H1 (cell line): Measurements from ENCODE around the gene AP2A2. TPM values are rescaled to one million over a fixed set of nuclear protein-coding genes. Genes with fewer than 3 reads are reported as not detected.

ENCODE experiments used
- CTCF ChIA-PET: fragments of 300-600 bp; sonication (Branson Sonifier 250); formaldehyde crosslinking; loops from one replicate; lab custom pipeline; 2021; ENCODE audit not compliant: partially characterized antibody; lab: Charles Lee
- POLR2A ChIA-PET: fragments of 300-600 bp; sonication (Branson Sonifier 250); formaldehyde crosslinking; loops from one replicate; lab custom pipeline; 2021; ENCODE audit warnings: inconsistent platforms; ENCODE audit not compliant: partially characterized antibody; lab: Charles Lee
- DNase-seq, 2 experiments: peaks; one replicate each; pipeline versions ENCODE4 v3.0.0 to v3.0.0-alpha.2; 2010 to 2022; ENCODE audit warnings: low spot score in 2 of 2, low read depth in 1 of 2, mixed read lengths in 1 of 2
- FAIRE-seq: peaks from 2 replicates; lab custom pipeline; 2011; peaks lifted over from hg19 to GRCh38; lab: Jason Lieb, UNC
- H2AFZ ChIP-seq: 2 replicates; pipeline ENCODE4 v1.8.1; 2012; ENCODE audit warnings: low read length, inconsistent platforms
- H2AK5ac ChIP-seq: 2 replicates; pipeline ENCODE4 v1.6.1; 2013; ENCODE audit warnings: low read depth, low read length
- H2BK120ac ChIP-seq: replicated peaks from 2 replicates; pipeline ENCODE3; 2013; ENCODE audit warnings: low read depth, low read length, inconsistent platforms
- H2BK12ac ChIP-seq: 2 replicates; pipeline ENCODE4 v1.6.1; 2013; ENCODE audit warnings: low read depth, low read length
- H2BK15ac ChIP-seq: 2 replicates; pipeline ENCODE4 v1.6.1; 2013; ENCODE audit warnings: low read length
- H2BK20ac ChIP-seq: 2 replicates; pipeline ENCODE4 v1.6.1; 2013; ENCODE audit warnings: low read length
- H2BK5ac ChIP-seq: 2 replicates; pipeline ENCODE4 v1.6.1; 2013; ENCODE audit warnings: low read depth, low read length
- H3K14ac ChIP-seq: 2 replicates; pipeline ENCODE4 v1.6.1; 2013; ENCODE audit warnings: inconsistent platforms; ENCODE audit not compliant: insufficient read length
- H3K18ac ChIP-seq: 2 replicates; pipeline ENCODE4 v1.6.1; 2013; ENCODE audit warnings: low read length; ENCODE audit errors: extremely low read depth
- H3K23ac ChIP-seq: 2 replicates; pipeline ENCODE4 v1.6.1; 2013; ENCODE audit warnings: inconsistent platforms; ENCODE audit not compliant: insufficient read length
- H3K23me2 ChIP-seq: 2 replicates; pipeline ENCODE4 v1.6.1; 2013; ENCODE audit warnings: low read depth, low read length
- H3K27ac ChIP-seq: 2 replicates; pipeline ENCODE4 v1.6.1; 2011; ENCODE audit warnings: low read depth, low read length, inconsistent platforms
- H3K27me3 ChIP-seq, 4 experiments: replicated peaks in 1 of 4; 1 replicate in 1 of 4; 2 replicates in 3 of 4; pipeline versions ENCODE4 v1.6.1 to v1.8.1; 2011 to 2013; ENCODE audit warnings: low read length in 3 of 4, mild to moderate bottlenecking in 3 of 4, inconsistent platforms in 2 of 4, mixed read lengths in 2 of 4, moderate library complexity in 1 of 4; ENCODE audit not compliant: control insufficient read depth in 3 of 4, insufficient read depth in 3 of 4; ENCODE audit errors: extremely low read depth in 1 of 4
- H3K36me3 ChIP-seq, 4 experiments: 2 replicates each; pipeline versions ENCODE4 v1.6.1 to v1.8.1; 2011 to 2013; ENCODE audit warnings: mild to moderate bottlenecking in 4 of 4, low read length in 3 of 4, moderate library complexity in 2 of 4, control low read depth in 1 of 4, inconsistent platforms in 1 of 4; ENCODE audit not compliant: insufficient read depth in 4 of 4, control insufficient read depth in 2 of 4
- H3K4ac ChIP-seq: replicated peaks from 2 replicates; pipeline ENCODE3; 2013; ENCODE audit warnings: low read length, low read depth, mixed read lengths, inconsistent platforms; ENCODE audit not compliant: insufficient read length
- H3K4me1 ChIP-seq, 4 experiments: replicated peaks in 1 of 4; 1 replicate in 1 of 4; 2 replicates in 3 of 4; pipeline versions ENCODE4 v1.6.1 to v1.8.1; 2011 to 2013; ENCODE audit warnings: low read length in 3 of 4, inconsistent platforms in 2 of 4, mixed read lengths in 1 of 4; ENCODE audit not compliant: insufficient read depth in 4 of 4, control insufficient read depth in 3 of 4
- H3K4me2 ChIP-seq, 2 experiments: 2 replicates each; pipeline versions ENCODE4 v1.6.1 to v1.8.1; 2011 to 2013; ENCODE audit warnings: low read depth in 2 of 2, low read length in 2 of 2, control low read depth in 1 of 2, inconsistent platforms in 1 of 2, mild to moderate bottlenecking in 1 of 2; ENCODE audit not compliant: insufficient read depth in 1 of 2
- H3K4me3 ChIP-seq, 4 experiments: fragments of 200-600, 300-600 bp in 1 of 4; sonication (generic), shearing (Covaris generic), sonication (Bioruptor Twin) in 1 of 4; 2 replicates each; pipeline versions ENCODE4 v1.5.1 to v1.8.1; 2011 to 2016; ENCODE audit warnings: low read length in 4 of 4, low read depth in 3 of 4, control low read depth in 2 of 4, inconsistent platforms in 2 of 4, mild to moderate bottlenecking in 2 of 4, mixed read lengths in 1 of 4, moderate library complexity in 1 of 4; ENCODE audit not compliant: insufficient read depth in 2 of 4; ENCODE audit errors: extremely low read depth in 1 of 4
- H3K56ac ChIP-seq: replicated peaks from 2 replicates; pipeline ENCODE3; 2013; ENCODE audit warnings: low read depth, mild to moderate bottlenecking, mixed read lengths, low read length, inconsistent platforms; ENCODE audit not compliant: insufficient read length
- H3K79me1 ChIP-seq: 2 replicates; pipeline ENCODE4 v1.6.1; 2013; ENCODE audit warnings: low read depth, low read length, control low read depth
- H3K79me2 ChIP-seq, 2 experiments: 2 replicates each; pipeline versions ENCODE4 v1.6.1 to v1.8.1; 2012 to 2013; ENCODE audit warnings: low read length in 2 of 2, mild to moderate bottlenecking in 2 of 2, inconsistent platforms in 1 of 2; ENCODE audit not compliant: insufficient read depth in 2 of 2, control insufficient read depth in 1 of 2
- H3K9ac ChIP-seq, 4 experiments: replicated peaks in 1 of 4; 1 replicate in 1 of 4; 2 replicates in 3 of 4; pipeline versions ENCODE4 v1.6.1 to v1.8.1; 2011 to 2013; ENCODE audit warnings: low read depth in 3 of 4, low read length in 3 of 4, control low read depth in 2 of 4, mild to moderate bottlenecking in 2 of 4, moderate library complexity in 2 of 4, inconsistent platforms in 1 of 4; ENCODE audit errors: extremely low read depth in 1 of 4
- H3K9me3 ChIP-seq, 2 experiments: 2 replicates each; pipeline versions ENCODE4 v1.6.1 to v1.8.1; 2012 to 2013; ENCODE audit warnings: mild to moderate bottlenecking in 2 of 2, moderate library complexity in 2 of 2, control low read depth in 1 of 2, inconsistent platforms in 1 of 2, low read depth in 1 of 2, low read length in 1 of 2, mixed read lengths in 1 of 2; ENCODE audit not compliant: insufficient read depth in 2 of 2
- H4K20me1 ChIP-seq, 2 experiments: replicated peaks in 1 of 2; 2 replicates each; pipeline versions ENCODE3 to v1.8.1; 2011 to 2013; ENCODE audit warnings: inconsistent platforms in 2 of 2, low read length in 2 of 2, mild to moderate bottlenecking in 1 of 2; ENCODE audit not compliant: insufficient read depth in 2 of 2, control insufficient read depth in 1 of 2
- H4K5ac ChIP-seq: 2 replicates; pipeline ENCODE4 v1.6.1; 2013; ENCODE audit warnings: low read length, low read depth, mixed read lengths, inconsistent platforms; ENCODE audit not compliant: insufficient read length
- H4K8ac ChIP-seq: 2 replicates; pipeline ENCODE4 v1.8.0; 2013; ENCODE audit warnings: mild to moderate bottlenecking, moderate library complexity, low read length, inconsistent platforms; ENCODE audit not compliant: insufficient read depth; ENCODE audit errors: extremely low read depth
- H4K91ac ChIP-seq: replicated peaks from 2 replicates; pipeline ENCODE3; 2013; ENCODE audit warnings: low read length, mixed read lengths, inconsistent platforms; ENCODE audit not compliant: insufficient read length
- ASH2L ChIP-seq: fragments of 200-600, 300-600 bp; sonication (generic); IDR thresholded peaks from one replicate; pipeline ENCODE4 v1.7.1; 2017; ENCODE audit warnings: low read length
- CEBPB ChIP-seq: IDR thresholded peaks from 2 replicates; pipeline ENCODE4 v1.6.1; 2012; ENCODE audit warnings: low read depth, low read length
- E2F6 ChIP-seq: IDR thresholded peaks from 2 replicates; pipeline ENCODE4 v1.6.1; 2012; ENCODE audit warnings: inconsistent platforms
- FOSL1 ChIP-seq: IDR thresholded peaks from 2 replicates; pipeline ENCODE4 v1.6.1; 2011; ENCODE audit warnings: mild to moderate bottlenecking, low read depth, low read length, moderate library complexity; ENCODE audit not compliant: insufficient read depth
- HDAC6 ChIP-seq: IDR thresholded peaks from one replicate; pipeline ENCODE4 v1.7.1; 2012; ENCODE audit warnings: low read depth, mild to moderate bottlenecking, inconsistent platforms, low read length, moderate library complexity
- JUN ChIP-seq: IDR thresholded peaks from 2 replicates; pipeline ENCODE4 v1.6.1; 2011; ENCODE audit warnings: low read depth, mild to moderate bottlenecking, improper control_type of control experiment, low read length
- MAX ChIP-seq: IDR thresholded peaks from 2 replicates; pipeline ENCODE4 v1.6.1; 2012; ENCODE audit warnings: inconsistent platforms
- POLR2AphosphoS5 ChIP-seq: IDR thresholded peaks from 2 replicates; pipeline ENCODE4 v1.6.1; 2011; ENCODE audit warnings: low read depth, low read length
- RBBP5 ChIP-seq: IDR thresholded peaks from 2 replicates; pipeline ENCODE4 v1.7.1; 2012; ENCODE audit warnings: low read depth, mild to moderate bottlenecking, inconsistent platforms, low read length, moderate library complexity, borderline replicate concordance
- RNF2 ChIP-seq: fragments of 200-900, 300-1000 bp; sonication (generic); IDR thresholded peaks from 2 replicates; pipeline ENCODE4 v1.7.1; 2016; ENCODE audit warnings: borderline replicate concordance, low read depth, mild to moderate bottlenecking, antibody characterized with exemption, low read length; ENCODE audit not compliant: poor library complexity, severe bottlenecking; ENCODE audit errors: missing control alignments
- SIRT6 ChIP-seq: IDR thresholded peaks from one replicate; pipeline ENCODE4 v1.7.1; 2012; ENCODE audit warnings: low read length, inconsistent platforms
- SP4 ChIP-seq: IDR thresholded peaks from 2 replicates; pipeline ENCODE4 v1.6.1; 2012; ENCODE audit warnings: low read length, inconsistent platforms
- TAF7 ChIP-seq: optimal IDR thresholded peaks from 2 replicates; pipeline ENCODE3; 2011; ENCODE audit warnings: low read depth, mild to moderate bottlenecking, inconsistent platforms, low read length, moderate library complexity, borderline replicate concordance
- TCF12 ChIP-seq: IDR thresholded peaks from 2 replicates; pipeline ENCODE4 v1.6.1; 2011; ENCODE audit warnings: low read depth, mild to moderate bottlenecking, low read length
- WGBS, 2 experiments: shearing (Covaris generic) in 1 of 2; methylation state at CpG; one replicate each; pipeline versions ENCODE4 v1.1.6 to v1.1.7; 2013 to 2015; ENCODE audit warnings: low lambda C conversion rate in 2 of 2, mixed read lengths in 2 of 2, inconsistent platforms in 1 of 2, low coverage in 1 of 2, missing lambda C conversion rate in 1 of 2; ENCODE audit not compliant: insufficient replicate concordance in 2 of 2, insufficient coverage in 1 of 2, insufficient read length in 1 of 2; ENCODE audit errors: extremely low coverage in 1 of 2, missing lambda C conversion rate in 1 of 2; 5-methylcytosine and 5-hydroxymethylcytosine counted together
- polyA plus RNA-seq, 7 experiments: library from polyadenylated mRNA; depleted of rRNA in 3 of 7; stranded (reverse) in 5 of 7; unstranded in 2 of 7; fragments of >200 nt in 5 of 7; fragments of 200-250 nt in 2 of 7; gene quantifications; 1 replicate in 5 of 7; 2 replicates in 1 of 7; 4 replicates in 1 of 7; pipeline versions ENCODE4 v1.2.1 to v1.2.3, GENCODE V29; 2011 to 2013; ENCODE audit warnings: missing spikeins in 2 of 7, mixed read lengths in 2 of 7
- total RNA-seq: library from RNA; stranded (reverse); fragmentation: NEBNext Ultra II Directional; extraction: Animal tissue kit (Norgen Biotek cat#: 25700); gene quantifications from 2 replicates; pipeline ENCODE4 v1.2.1, GENCODE V29; 2021

The AP2A2 gene
- total and polyA plus RNA-seq, 2 of the 8 experiments (the other 6 are each of a cell fraction or from before 2014, with no cell fraction given): 50.0 to 65.0 TPM

GRCh38 chr11:886568-886967 is 39.1 kb upstream of the AP2A2 start:
- ChIA-PET POLR2A (interaction anchor here (0.6 to 1.4 kb wide), 8 partner anchors 8 to 68 kb away, joined by 3 to 4 read pairs (median 3); partner anchors contain the start of gene PNPLA2), CTCF (interaction anchor here (1.8 to 4.9 kb wide), 5 partner anchors 9 to 165 kb away, joined by 4 to 25 read pairs (median 8); no protein-coding TSS in a partner anchor)
- peaks cover 3 to 20% of the 10 kb centered on the region in 2 experiments for H4K20me1 ChIP-seq
- H3K4me2 ChIP-seq: no peak overlapping the region
- no peak overlapping the region for H4K91ac ChIP-seq
- peaks cover 2 to 12% (median 7%) of the 10 kb centered on the region in 4 experiments; a peak in 4 of 8 replicates for H3K36me3 ChIP-seq
- no peak overlapping the region for H2BK5ac ChIP-seq
- no peak overlapping the region for H3K23ac ChIP-seq
- no peaks in the 10 kb centered on the region for H3K9me3 ChIP-seq
- no peak overlapping the region for H3K18ac ChIP-seq
- no peak overlapping the region for H3K14ac ChIP-seq
- no peaks in the 10 kb centered on the region for H3K27me3 ChIP-seq
- no peaks in the 10 kb centered on the region for H3K79me2 ChIP-seq
- no peak overlapping the region for H2BK20ac ChIP-seq
- FAIRE-seq (no peak), DNase-seq (no peak)
- no peak overlapping the region for H4K5ac ChIP-seq
- peaks cover 0 to 5% (median 1%) of the 10 kb centered on the region in 4 experiments; a peak in 2 of 7 replicates for H3K4me1 ChIP-seq
- H4K8ac ChIP-seq: peak overlapping the region; percentile 79; the same call in 1 of the 2 replicates
- H2BK120ac ChIP-seq: no peak overlapping the region
- no peak overlapping the region for H2BK12ac ChIP-seq
- 97% methylated on average over 15 of the region's 17 CpGs; no CpG with 5 or more reads in 1 of the 2 experiments for WGBS, 2 experiments
- no peak overlapping the region for H3K27ac ChIP-seq
- no peaks in the 10 kb centered on the region for H3K23me2 ChIP-seq
- H3K9ac ChIP-seq: no peak overlapping the region
- no peak overlapping the region for H3K4me3 ChIP-seq
- no peak overlapping the region for H3K56ac ChIP-seq
- H2AK5ac ChIP-seq: no peak overlapping the region
- no peaks in the 10 kb centered on the region for H3K79me1 ChIP-seq
- no peak overlapping the region for H2BK15ac ChIP-seq
- no peak overlapping the region for H2AFZ ChIP-seq
- H3K4ac ChIP-seq: no peak overlapping the region
- no peak for TF ChIP-seq SP4
- no peak for TF ChIP-seq E2F6
- no peak for TF ChIP-seq RNF2
- no peak for TF ChIP-seq MAX
- no peak for TF ChIP-seq POLR2AphosphoS5
- TF ChIP-seq FOSL1: no peak
- no peak for TF ChIP-seq JUN
- TF ChIP-seq HDAC6: no peak
- TF ChIP-seq TCF12: no peak
- no peak for TF ChIP-seq SIRT6
- no peak for TF ChIP-seq TAF7
- TF ChIP-seq CEBPB: no peak
- TF ChIP-seq RBBP5: no peak
- TF ChIP-seq ASH2L: no peak
